ENCODE results near the gene ADAP2. TPM values are rescaled to one million over a fixed set of nuclear protein-coding genes. Genes with fewer than 3 reads are reported as not detected.
"Not testable (repeated sequence)": the region's sequence is repeated elsewhere in the genome, so short reads cannot be mapped to it uniquely, and the experiment has no call there.

The ADAP2 gene, protein sequence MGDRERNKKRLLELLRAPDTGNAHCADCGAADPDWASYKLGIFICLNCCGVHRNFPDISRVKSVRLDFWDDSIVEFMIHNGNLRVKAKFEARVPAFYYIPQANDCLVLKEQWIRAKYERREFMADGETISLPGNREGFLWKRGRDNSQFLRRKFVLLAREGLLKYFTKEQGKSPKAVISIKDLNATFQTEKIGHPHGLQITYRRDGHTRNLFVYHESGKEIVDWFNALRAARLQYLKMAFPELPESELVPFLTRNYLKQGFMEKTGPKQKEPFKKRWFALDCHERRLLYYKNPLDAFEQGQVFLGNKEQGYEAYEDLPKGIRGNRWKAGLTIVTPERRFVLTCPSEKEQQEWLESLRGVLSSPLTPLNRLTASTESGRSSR
- 8.6 TPM for total RNA-seq
- long read RNA-seq, partial matches to known transcripts: 0 of 4 reads
- long read RNA-seq, other reads (novel, unspliced or antisense): 2 of 4 reads

DNA sequence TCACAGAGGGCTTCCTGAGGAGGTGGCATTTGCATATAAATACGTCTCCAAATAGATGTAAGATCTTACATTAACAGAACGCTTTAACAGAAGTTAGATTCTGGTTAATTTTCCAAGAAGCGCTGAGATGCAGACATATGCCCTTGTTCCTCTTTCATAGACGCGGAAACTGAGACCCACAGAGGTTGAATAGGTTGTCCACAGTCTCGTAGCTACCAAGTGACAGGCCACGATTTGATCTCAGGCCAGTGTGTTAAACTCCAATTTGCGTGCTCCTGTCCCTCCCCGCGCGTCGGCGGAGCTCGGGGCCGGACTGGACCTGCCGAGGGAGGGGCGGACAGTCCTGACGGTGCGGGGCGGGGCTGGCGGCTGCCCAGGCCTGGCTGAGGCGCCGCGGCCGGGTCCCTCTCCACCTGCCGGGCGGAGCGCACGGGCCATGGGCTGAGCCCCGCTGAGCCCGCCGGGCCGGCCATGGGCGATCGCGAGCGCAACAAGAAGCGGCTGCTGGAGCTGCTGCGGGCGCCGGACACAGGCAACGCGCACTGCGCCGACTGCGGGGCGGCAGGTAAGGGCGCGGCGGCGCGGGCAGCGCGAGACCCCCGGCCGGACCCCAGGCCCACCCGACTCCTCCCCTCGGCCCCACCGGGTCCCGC is at the start of gene ADAP2:
Gene ADAP2, plus strand, starts transcription at position 402 of the 653 bp plus-strand sequence. Its CDS starts 70 bp downstream, at position 472.
- ATAC-seq: peak; percentile 87
- intact Hi-C loops (cut with DNase I): no loop called here
- DNase-seq (ENCODE audit: missing footprints): peak; percentile 89

DNA sequence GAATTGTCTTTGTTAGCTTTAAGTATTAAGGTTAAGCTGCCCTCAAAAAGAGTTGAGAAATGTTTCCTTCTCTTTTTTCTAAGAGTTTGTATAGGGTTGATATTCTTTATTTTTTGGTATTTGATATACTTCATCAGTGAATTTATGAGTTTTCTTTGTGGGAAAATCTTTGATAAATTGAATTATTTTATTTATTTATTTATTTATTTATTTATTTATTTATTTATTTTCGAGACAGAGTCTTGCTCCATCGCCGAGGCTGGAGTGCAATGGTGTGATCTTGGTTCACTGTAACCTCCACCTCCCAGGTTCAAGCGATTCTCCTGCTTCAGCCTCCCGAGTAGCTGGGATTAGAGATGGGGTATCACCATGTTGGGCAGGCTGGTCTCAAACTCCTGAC is 35.6 kb upstream of the ADAP2 start:
- DNase-seq (ENCODE audit: missing footprints) (no peak), ATAC-seq (no peak)
- intact Hi-C loops (cut with DNase I): no loop called here

DNA sequence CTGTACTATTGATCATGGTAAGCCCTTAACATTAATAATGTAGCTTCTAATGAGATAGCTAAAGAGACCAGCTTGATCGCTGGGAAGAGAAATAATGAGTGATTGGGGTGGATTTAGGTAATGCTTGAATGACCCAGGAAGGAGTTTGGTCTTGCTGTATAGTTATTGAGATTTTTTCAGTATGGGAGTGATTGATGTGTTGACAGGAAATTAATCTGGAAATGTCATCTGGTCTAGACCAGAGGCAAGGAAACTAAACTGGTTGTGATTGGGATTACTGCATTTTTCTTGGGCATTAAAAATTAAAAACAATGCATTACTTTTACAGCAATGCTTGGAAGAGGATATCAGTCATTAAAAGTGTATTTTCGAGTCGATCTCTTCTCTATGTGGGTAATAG is 27.5 kb upstream of the ADAP2 start:
- intact Hi-C loops (cut with DNase I): no loop called here
- DNase-seq (ENCODE audit: missing footprints): no peak
- ATAC-seq: no peak

DNA sequence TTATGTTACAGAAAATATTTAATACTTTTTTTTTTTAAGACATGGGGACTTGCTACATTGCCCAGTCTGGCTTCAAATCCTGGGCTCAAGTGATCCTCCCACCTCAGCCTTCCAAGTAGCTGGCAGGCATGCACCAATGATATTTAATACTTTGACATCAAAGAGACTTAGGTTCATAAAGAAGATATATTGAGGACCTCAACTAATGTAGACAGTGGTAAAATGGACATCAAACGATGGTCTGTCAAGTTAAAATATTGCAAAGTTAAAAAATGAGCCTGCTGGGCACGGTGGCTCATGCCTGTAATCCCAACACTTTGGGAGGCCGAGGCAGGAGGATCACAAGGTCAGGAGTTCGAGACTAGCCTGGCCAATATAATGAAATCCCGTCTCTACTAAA is 24.4 kb upstream of the ADAP2 start:
- DNase-seq (ENCODE audit: missing footprints): no peak
- intact Hi-C loops (cut with DNase I): no loop called here
- no peak for ATAC-seq

DNA sequence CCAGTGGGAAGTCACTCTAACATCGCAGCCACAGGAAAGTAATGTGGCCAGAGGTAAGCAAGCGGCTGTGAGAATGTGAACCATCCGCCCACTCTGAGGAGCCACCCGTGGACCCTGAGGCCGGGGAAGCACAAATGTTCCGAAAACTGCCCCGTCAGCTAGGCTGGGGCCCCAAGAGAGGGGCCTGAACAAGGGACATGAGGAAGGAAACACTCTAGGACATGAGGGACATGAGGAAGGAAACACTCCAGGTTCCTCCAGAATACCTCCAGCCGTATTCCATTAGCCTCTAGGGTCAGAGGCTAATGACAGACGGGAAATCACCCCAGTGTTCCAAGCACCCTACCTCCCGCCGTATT is 16.0 kb upstream of the ADAP2 start:
- intact Hi-C loops (cut with DNase I): loop anchor here (1.0 kb wide), 1 partner anchor 66 kb away; the partner anchor contains the start of gene RNF135
- ATAC-seq (peak; percentile 45), DNase-seq (ENCODE audit: missing footprints) (no peak)

DNA sequence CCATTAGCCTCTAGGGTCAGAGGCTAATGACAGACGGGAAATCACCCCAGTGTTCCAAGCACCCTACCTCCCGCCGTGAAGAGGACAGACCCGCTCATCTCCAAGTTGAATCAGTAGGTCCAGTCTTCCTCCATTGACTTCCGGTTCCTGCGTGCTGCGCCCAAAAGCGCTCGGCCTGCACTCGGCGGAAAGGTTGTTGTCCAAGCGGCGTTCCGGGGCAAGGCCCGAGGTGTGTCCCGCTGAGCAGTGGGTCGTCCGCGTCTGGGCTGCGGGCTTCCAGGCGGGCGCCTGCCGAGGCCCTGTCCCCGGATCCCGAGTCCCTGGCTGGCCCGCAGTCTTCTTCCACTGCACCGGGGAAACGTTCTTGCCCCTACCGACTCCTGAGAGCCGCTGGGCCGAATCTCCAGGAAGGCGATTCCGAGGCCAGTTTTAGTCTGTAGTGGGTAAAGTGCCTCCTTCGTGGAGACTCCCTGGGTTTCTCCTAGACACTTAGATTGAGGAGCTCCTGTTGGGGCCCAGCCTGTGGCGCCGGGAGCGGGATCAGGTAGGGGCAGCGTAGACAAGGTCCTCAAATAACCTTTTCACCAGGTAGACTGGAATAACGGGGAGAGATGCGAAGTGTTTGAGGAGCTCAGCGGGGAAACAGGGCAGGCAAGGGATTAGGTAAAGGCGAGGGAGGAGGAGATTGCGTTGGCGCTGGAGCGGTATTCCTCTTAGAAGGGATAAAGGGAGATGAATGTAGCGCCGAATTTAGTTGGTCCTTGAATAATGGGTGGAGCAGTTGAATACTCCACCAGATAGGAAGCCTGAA is 15.4 kb upstream of the ADAP2 start, which contains the start of gene TEFM:
Gene TEFM, minus strand, starts transcription at position 138 of the 811 bp plus-strand sequence. Its CDS starts 40 bp downstream, at position 98.
- ATAC-seq: peak; percentile 99
- peak; percentile 94 for DNase-seq (ENCODE audit: missing footprints)
- intact Hi-C loops (cut with DNase I): loop anchor here (1.0 kb wide), 1 partner anchor 65 kb away; the partner anchor contains the start of gene RNF135

DNA sequence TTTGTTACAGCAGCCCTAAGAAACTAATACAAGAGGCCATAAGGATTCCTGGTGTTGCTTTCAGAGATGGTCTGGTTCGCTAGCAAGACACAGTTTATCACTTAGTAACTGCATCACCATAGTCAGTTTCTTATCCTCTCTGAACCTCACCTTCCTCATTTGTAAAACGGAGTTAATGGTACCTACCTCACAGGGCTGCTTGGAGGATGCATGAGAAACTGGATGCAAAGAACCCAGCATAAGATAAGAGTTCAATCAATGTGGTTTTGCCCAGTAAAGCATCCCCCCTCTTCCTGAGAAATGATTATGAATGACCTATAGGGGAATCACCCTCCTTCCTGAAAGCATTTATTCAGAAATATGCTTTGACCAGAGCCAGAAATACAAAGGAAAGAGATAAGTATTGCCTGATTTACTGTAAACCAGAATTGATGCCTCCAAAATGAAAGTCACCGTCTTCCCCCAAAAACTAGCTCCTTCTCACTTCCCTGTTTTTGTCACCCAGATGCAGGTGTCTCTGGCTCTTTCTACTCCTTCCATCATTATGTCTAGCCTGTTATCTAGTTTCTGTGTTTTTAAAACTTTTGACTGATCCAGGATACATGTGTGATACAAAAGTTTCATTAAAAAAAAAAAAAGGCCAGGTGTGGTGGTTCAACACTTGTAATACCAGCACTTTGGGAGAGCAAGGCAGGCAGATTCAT is 12.9 kb upstream of the ADAP2 start:
- no peak for ATAC-seq
- DNase-seq (ENCODE audit: missing footprints): no peak
- intact Hi-C loops (cut with DNase I): no loop called here

DNA sequence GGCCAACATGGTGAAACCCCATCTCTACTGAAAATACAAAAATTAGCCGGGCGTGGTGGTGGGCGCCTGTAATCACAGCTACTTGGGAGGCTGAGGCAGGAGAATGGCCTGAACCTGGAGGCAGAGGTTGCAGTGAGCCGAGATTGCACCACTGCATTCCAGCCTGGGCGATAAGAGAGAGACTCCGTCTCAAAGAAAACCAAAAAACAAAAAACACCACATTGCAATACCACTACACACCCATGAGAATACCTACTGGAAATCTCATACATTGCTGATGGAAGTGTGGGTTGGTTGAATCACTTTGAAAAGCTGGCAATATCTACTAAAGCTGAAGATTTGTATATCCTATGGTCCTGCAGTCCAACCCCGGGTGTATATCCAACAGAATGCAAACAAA is 11.6 kb upstream of the ADAP2 start:
- ATAC-seq; intact Hi-C loops (cut with DNase I); DNase-seq (ENCODE audit: missing footprints): not testable (repeated sequence)

DNA sequence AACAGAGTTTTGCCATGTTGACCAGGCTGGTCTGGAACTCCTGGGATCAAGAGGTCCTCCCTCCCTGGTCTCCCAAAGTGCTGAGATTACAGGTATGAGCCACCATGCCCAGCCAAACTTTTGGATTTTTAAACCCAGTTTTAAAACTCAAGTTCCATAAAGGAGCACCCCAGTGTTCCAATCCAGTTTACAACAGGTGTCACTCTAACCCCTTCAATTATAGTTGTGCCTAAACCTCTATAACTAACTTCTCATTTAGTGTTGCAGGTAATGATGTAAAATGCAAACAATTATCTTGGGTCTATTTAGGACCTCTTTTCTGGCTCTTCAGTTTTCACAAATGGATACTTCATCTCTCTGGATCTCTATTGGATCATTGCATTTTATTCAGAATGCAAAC is 7.8 kb upstream of the ADAP2 start:
- intact Hi-C loops (cut with DNase I): no loop called here
- DNase-seq (ENCODE audit: missing footprints) (no peak), ATAC-seq (no peak)

DNA sequence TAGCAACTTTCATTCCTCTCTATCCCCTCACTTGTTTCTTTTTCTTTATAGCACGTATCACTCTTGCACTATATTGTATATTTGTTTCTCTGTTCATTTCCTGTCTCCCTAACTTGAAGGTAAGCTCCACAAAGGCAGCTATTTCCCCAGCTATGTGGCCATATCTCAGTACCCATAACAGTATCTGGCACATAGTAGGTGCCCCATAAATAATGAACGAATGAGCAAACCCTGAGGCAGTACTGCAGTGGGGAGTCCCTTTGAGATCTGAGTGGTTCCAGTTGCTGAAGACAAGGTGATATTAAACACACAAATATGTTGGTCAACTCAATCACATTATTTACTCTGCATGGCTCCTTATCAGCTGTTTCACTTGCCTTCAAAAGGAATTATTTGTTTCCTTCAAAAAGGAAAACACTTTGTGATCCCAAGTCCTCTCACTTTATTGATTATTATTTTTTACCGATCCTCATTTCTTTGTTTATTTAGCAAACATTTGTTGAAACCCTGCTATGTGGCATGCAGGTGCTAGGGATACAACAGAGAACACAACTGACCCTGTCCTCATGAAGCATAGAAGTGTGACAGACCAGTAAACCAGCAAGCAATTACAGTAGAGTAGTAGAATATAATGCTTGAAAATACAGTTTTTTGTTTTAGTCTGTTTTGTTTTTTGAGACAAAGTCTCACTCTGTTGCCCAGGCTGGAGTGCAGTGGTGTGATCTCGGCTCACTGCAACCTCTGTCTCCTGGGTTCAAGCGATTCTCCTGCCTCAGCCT is 5.7 kb upstream of the ADAP2 start:
- DNase-seq (ENCODE audit: missing footprints) (no peak), ATAC-seq (no peak)
- intact Hi-C loops (cut with DNase I): no loop called here

DNA sequence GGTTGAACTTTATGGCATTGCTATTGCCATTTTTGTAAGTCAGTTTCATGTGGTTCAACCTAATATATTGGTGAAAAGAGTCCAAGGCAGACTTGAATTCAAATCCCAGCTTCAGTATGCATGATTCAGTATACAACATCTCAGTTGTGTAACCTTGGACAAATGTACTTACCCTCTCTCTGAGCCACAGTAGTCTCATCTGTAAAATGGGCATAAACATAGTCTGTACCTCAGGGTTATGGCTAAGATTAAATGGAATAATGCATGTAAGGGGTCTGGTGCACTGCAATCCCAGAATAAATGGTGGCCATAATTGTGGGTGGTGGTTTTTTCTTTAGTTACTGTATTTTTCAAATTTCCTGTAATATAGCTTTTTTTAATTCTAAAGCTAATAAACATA is 4.7 kb upstream of the ADAP2 start:
- ATAC-seq (no peak), DNase-seq (ENCODE audit: missing footprints) (no peak)
- intact Hi-C loops (cut with DNase I): no loop called here

DNA sequence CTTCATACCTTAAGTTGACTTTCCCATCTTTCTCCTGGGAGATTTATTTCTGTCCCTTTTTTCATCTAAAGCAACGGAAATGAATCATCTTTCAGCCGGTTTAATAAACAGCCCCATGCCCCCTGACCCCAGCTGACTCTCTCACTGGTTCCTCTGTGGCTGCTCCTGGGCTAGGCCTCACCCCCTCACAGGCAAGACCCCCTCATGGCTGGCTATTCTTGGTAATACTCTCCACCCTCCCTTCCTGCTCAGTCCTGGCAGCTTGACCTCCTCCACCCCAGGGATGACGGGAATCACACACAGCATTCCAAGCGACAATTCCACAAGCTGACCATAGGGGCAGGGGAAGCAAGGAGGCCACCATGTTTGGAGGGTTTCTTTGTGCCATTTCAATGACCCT is 1.5 kb upstream of the ADAP2 start:
- no peak for DNase-seq (ENCODE audit: missing footprints)
- no peak for ATAC-seq
- intact Hi-C loops (cut with DNase I): no loop called here

DNA sequence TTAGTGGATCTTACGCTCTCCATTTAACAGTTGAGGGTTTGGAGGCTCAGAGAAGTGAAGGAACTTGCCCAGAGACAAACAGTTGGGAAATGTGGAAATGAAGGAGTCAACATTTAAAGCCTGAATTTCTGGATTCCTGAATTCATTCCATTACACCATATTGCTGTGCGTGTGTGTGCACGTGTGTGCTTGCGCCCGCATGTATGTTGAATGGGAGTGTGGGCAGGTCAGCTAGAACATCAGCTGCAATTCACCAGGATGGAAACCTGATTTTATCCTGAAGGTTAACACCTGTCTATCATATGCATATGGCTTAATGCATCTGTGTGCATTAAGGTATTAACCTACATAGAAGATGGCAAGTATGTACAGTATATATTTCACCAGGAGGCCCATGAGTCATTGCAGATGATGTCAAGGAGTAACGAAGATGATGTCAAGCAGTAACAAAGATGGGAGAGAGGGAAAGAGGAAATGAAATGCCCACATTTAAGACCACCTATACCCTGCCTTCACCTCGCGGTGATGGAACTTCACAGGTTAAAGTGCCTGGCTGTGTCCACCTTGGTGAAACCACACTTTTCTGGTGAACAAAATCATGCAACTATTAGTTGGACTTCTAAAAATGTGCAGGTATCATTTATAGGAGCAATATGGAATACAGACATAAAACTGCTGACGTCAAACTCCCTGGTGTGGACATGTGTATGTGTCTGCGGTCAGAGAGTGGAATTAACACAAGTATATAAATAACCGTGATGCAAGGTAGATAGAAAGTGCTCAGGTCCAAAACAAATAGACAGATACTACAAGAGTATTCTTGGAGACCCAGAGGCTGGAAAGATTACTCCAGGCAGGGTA is 832 bp upstream of the ADAP2 start:
- no peak for ATAC-seq
- intact Hi-C loops (cut with DNase I): no loop called here

DNA sequence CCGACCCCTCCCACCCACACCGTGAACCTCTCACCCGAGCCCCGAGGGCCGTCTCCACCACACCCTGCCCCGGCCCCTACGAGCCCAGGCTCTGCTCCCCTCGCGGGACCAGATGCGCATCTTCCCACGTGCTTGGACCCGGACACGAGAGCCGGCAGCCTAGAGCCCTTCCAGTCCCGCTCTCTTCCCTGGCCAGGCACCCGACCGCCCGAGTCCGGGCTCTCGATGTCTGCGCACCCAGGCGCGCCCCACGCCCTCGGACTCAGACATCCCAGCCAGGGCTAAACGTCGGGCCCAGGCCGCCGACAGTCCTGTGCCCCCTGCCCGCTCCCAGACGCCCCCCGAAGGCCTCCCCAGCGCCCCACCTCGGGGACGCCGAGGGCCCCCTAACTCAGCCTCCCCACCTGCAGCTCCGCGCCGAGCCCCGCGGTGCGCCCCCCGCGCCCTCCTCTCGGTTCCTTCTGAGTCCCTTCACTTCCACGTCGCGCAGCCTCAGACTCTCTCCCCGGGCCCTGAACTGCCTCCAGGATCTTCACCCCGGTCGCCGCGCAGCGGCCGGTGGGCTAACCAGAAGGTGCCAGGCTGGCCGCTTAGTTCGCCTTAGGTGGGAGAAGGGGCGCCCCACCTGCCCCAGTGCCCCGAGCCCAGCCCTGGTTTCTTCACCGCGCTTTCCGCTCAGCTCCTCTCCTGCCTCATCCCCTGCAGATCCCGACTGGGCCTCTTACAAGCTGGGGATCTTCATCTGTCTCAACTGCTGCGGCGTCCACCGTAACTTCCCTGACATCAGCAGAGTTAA is 688 bp downstream of the ADAP2 start:
- intact Hi-C loops (cut with DNase I): no loop called here
- ATAC-seq (peak; percentile 35), DNase-seq (ENCODE audit: missing footprints) (no peak)

More for the DNA sequence above, 832 bp upstream of the ADAP2 start:
- DNase-seq (ENCODE audit: missing footprints): no peak

DNA sequence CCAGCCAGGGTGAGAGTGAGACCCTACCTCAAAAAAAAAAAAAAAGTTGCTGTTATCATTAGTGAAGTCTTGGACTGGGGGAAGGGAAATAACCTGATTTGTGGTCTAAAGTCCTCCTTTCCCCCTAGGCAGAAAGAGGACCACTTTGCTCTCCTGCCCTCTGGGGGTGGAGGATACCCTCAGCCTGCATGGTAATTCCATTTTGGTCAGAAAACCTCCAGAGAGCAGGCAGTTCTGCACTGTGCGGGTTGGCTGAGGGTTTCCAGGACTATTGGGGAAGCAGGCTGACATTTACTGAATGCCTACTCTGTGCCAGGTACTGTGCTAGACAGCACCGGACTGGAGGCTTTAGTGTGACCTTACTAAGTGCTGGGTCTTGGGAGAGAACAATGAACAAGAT is 2.6 kb downstream of the ADAP2 start:
- DNase-seq (ENCODE audit: missing footprints) (no peak), ATAC-seq (no peak)
- intact Hi-C loops (cut with DNase I): no loop called here

DNA sequence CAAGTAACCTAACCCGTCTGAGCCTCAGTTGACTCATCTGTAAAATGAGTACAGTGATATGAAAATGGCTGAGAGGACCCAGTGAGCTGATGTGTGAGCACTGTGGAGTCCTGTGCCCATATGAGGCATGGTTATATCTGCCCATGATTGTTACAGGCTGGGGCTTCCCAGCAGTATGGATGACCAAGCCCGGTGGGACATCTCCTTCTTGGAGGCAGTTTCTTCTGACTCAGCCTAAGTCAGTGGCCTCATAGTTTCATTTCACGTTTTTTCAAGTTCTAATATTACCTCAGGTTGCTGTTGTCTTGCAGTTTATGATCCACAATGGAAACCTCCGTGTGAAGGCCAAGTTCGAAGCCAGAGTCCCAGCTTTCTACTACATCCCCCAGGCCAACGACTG is 4.8 kb downstream of the ADAP2 start:
- ATAC-seq: no peak
- intact Hi-C loops (cut with DNase I): no loop called here
- no peak for DNase-seq (ENCODE audit: missing footprints)

All from Right ventricle myocardium inferior (tissue), 1 donor.